Hepatocyte (in vitro differentiated cells): ENCODE data around the gene THSD4. TPM values are rescaled to one million over a fixed set of nuclear protein-coding genes. Genes with fewer than 3 reads are reported as not detected.
"Not testable (repeated sequence)": the region's sequence is repeated elsewhere in the genome, so short reads cannot be mapped to it uniquely, and the experiment has no call there.

Source experiments
- DNase-seq: peaks from one replicate; pipeline ENCODE4 v3.0.0-alpha.2; 2016; ENCODE audit warnings: low spot score
- H2AFZ ChIP-seq: fragments of 200-600 bp; sonication (generic); 2 replicates; pipeline ENCODE4 v1.6.0; 2016; ENCODE audit warnings: antibody characterized with exemption, mild to moderate bottlenecking
- H3K27ac ChIP-seq: fragments of 200-600 bp; sonication (generic); 2 replicates; pipeline ENCODE4 v1.5.1; 2016; ENCODE audit warnings: mild to moderate bottlenecking
- H3K27me3 ChIP-seq: fragments of 200-600 bp; sonication (generic); 2 replicates; pipeline ENCODE4 v1.6.1; 2016
- H3K36me3 ChIP-seq: fragments of 200-600 bp; sonication (generic); replicated peaks from 2 replicates; pipeline ENCODE4 v1.5.1; 2016; ENCODE audit warnings: low read depth; ENCODE audit not compliant: insufficient read depth
- H3K4me1 ChIP-seq: fragments of 200-600 bp; sonication (generic); 2 replicates; pipeline ENCODE4 v1.5.1; 2016; ENCODE audit warnings: mild to moderate bottlenecking, moderate library complexity; ENCODE audit not compliant: insufficient read depth
- H3K4me2 ChIP-seq: fragments of 200-600 bp; sonication (generic); 2 replicates; pipeline ENCODE4 v1.6.0; 2016
- H3K4me3 ChIP-seq: fragments of 200-600 bp; sonication (generic); 2 replicates; pipeline ENCODE4 v1.5.1; 2016; ENCODE audit warnings: mild to moderate bottlenecking
- H3K79me2 ChIP-seq: fragments of 200-600 bp; sonication (generic); 2 replicates; pipeline ENCODE4 v1.6.0; 2017; ENCODE audit warnings: mild to moderate bottlenecking
- H3K9me2 ChIP-seq: fragments of 200-600 bp; sonication (generic); replicated peaks from 2 replicates; pipeline ENCODE4 v1.6.0; 2017; ENCODE audit warnings: mild to moderate bottlenecking; ENCODE audit not compliant: insufficient read depth
- H3K9me3 ChIP-seq: fragments of 200-600 bp; sonication (generic); 2 replicates; pipeline ENCODE4 v1.5.1; 2016; ENCODE audit warnings: low read depth, mild to moderate bottlenecking
- H4K20me1 ChIP-seq: fragments of 200-600 bp; sonication (generic); 2 replicates; pipeline ENCODE4 v1.6.0; 2016; ENCODE audit warnings: mild to moderate bottlenecking; ENCODE audit not compliant: insufficient read depth, poor library complexity, severe bottlenecking
- EZH2 ChIP-seq: fragments of 200-600 bp; sonication (generic); IDR thresholded peaks from 2 replicates; pipeline ENCODE4 v1.6.1; 2016; ENCODE audit warnings: antibody characterized with exemption, mild to moderate bottlenecking, borderline replicate concordance
- EZH2phosphoT487 ChIP-seq: fragments of 200-600 bp; sonication (generic); IDR thresholded peaks from one replicate; pipeline ENCODE4 v1.6.1; 2018; ENCODE audit warnings: antibody characterized with exemption, mild to moderate bottlenecking, low read depth, moderate library complexity; ENCODE audit not compliant: unreplicated experiment, severe bottlenecking
- WGBS: methylation state at CpG from one replicate; pipeline ENCODE4 v1.1.6; 2016; ENCODE audit warnings: low lambda C conversion rate; ENCODE audit errors: missing lambda C conversion rate; 5-methylcytosine and 5-hydroxymethylcytosine counted together
- polyA plus RNA-seq: library from polyadenylated mRNA; unstranded; fragments of >200 nt; fragmentation: Nextera tagmentation; extraction: Ambion mirVana; gene quantifications from 2 replicates; pipeline ENCODE4 v1.2.1, GENCODE V29; 2016
- total RNA-seq: library from RNA; depleted of rRNA; stranded (reverse); fragments of >200 nt; gene quantifications from 2 replicates; pipeline ENCODE4 v1.2.3, GENCODE V29; 2014
- TF ChIP-seq, protein P1 (sequence below): fragments of 200-600 bp; sonication (generic); IDR thresholded peaks from 2 replicates; pipeline ENCODE4 v1.5.1; 2016; ENCODE audit warnings: antibody characterized with exemption, mild to moderate bottlenecking; ENCODE audit not compliant: poor library complexity

The THSD4 gene
- total and polyA plus RNA-seq, 2 experiments from 2014 or later = 4.3 to 7.0 TPM

DNA sequence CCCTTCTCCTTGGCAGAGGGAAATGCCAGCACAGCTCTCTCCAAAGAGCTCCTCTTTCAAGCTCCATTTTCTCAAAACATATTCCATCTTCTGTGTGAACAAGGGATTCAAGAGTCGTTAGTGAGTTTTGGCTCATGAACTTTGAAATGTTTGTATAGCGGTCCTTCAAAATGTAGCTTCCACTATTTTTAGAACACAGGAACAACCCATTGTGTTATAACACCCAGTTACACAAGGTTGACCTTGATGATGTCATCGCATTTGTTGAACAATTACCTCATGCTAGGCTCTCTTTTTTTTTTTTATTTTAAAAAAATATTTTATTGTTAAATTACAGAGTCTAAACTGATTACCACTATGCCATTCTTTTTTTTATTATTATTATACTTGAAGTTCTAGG, 251.7 kb downstream of the THSD4 start:
- H4K20me1 ChIP-seq = no peaks in the 10 kb centered on the region
- no peaks in the 10 kb centered on the region for H3K36me3 ChIP-seq
- H3K4me3 ChIP-seq = no peak overlapping the region
- DNase-seq = no peak
- H3K4me1 ChIP-seq = no peaks in the 10 kb centered on the region
- H3K9me2 ChIP-seq = no peaks in the 10 kb centered on the region
- no peaks in the 10 kb centered on the region for H3K9me3 ChIP-seq
- H3K79me2 ChIP-seq = no peaks in the 10 kb centered on the region
- TF ChIP-seq EZH2phosphoT487 = no peak
- TF ChIP-seq EZH2 = no peak
- TF ChIP-seq, protein P1, sequence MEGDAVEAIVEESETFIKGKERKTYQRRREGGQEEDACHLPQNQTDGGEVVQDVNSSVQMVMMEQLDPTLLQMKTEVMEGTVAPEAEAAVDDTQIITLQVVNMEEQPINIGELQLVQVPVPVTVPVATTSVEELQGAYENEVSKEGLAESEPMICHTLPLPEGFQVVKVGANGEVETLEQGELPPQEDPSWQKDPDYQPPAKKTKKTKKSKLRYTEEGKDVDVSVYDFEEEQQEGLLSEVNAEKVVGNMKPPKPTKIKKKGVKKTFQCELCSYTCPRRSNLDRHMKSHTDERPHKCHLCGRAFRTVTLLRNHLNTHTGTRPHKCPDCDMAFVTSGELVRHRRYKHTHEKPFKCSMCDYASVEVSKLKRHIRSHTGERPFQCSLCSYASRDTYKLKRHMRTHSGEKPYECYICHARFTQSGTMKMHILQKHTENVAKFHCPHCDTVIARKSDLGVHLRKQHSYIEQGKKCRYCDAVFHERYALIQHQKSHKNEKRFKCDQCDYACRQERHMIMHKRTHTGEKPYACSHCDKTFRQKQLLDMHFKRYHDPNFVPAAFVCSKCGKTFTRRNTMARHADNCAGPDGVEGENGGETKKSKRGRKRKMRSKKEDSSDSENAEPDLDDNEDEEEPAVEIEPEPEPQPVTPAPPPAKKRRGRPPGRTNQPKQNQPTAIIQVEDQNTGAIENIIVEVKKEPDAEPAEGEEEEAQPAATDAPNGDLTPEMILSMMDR = no peak
- 81% methylated on average over 3 of the region's 3 CpGs for WGBS
- H2AFZ ChIP-seq = no peak overlapping the region
- no peak overlapping the region for H3K27ac ChIP-seq
- H3K27me3 ChIP-seq = no peaks in the 10 kb centered on the region
- H3K4me2 ChIP-seq = no peak overlapping the region

DNA sequence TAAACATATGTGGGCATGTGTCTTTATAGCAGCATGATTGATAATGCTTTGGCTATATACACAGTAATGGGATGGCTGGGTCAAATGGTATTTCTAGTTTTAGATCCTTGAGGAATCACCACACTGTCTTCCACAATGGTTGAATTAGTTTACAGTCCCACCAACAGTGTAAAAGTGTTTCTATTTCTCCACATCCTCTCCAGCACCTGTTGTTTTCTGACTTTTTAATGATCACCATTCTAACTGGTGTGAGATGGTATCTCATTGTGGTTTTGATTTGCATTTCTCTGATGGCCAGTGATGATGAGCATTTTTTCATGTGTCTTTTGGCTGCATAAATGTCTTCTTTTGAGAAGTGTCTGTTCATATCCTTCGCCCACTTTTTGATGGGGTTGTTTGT, 252.5 kb downstream of the THSD4 start:
- not testable (repeated sequence) for H3K27me3 ChIP-seq, H3K36me3 ChIP-seq, H3K4me1 ChIP-seq, H3K9me3 ChIP-seq, H3K4me2 ChIP-seq, H2AFZ ChIP-seq, H3K79me2 ChIP-seq, DNase-seq, H4K20me1 ChIP-seq, H3K4me3 ChIP-seq, H3K27ac ChIP-seq, H3K9me2 ChIP-seq
- WGBS = no CpG with 5 or more reads among the region's 1 CpG

DNA sequence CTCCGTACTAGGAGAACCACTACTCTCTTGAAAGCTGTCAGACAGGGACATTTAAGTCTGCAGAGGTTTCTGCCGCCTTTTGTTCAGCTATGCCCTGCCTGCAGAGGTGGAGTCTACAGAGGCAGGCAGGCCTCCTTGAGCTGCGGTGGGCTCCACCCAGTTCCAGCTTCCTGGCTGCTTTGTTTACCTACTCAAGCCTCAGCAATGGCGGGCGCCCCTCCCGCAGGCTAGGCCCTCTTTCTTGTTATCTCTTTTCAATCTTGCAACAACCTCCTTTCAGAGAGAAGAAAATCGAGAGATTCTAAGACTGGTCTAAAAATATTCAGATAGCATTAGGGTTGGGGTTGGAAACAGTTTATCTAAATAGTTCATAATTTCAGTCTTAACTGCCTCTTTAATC, 257.5 kb downstream of the THSD4 start:
- H3K4me3 ChIP-seq, H3K9me3 ChIP-seq, H3K36me3 ChIP-seq, H3K79me2 ChIP-seq, H3K9me2 ChIP-seq, H3K27me3 ChIP-seq, H3K27ac ChIP-seq, H3K4me2 ChIP-seq, H2AFZ ChIP-seq, DNase-seq, H4K20me1 ChIP-seq: not testable (repeated sequence)
- H3K4me1 ChIP-seq = peaks cover 12% of the 10 kb centered on the region
- 65% methylated on average over 7 of the region's 7 CpGs for WGBS

DNA sequence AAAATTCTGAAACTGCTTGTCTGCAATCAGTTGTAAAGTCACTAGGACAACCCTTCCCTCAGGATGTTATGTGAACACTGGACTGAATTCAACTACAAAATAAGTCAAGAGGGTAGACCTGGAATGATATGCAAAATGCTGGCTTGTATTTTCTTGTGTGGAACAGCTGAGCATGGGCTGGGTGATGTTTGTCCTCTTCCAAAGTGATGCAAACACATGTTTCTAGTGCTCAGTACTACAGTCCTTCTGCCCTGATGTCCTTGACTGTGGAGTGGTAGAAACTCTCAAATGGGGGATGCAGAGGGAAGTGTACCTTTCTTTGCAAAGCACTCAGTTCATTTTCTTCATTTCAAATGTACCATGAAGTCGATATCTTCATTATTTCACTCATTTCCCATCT, 258.6 kb downstream of the THSD4 start:
- Histone ChIP-seq H3K9me3 (no peaks in the 10 kb centered on the region), H4K20me1 (no peaks in the 10 kb centered on the region), H3K4me1 (peaks cover 12% of the 10 kb centered on the region), H3K4me3 (no peak overlapping the region), H3K9me2 (no peaks in the 10 kb centered on the region), H3K27ac (no peak overlapping the region), H3K79me2 (no peaks in the 10 kb centered on the region), H3K4me2 (no peak overlapping the region), H3K27me3 (no peaks in the 10 kb centered on the region), H3K36me3 (no peaks in the 10 kb centered on the region), H2AFZ (no peak overlapping the region)
- no peak for TF ChIP-seq EZH2phosphoT487
- TF ChIP-seq, protein P1 = no peak
- TF ChIP-seq EZH2 = no peak
- 80% methylated on average over 1 of the region's 1 CpG for WGBS
- no peak for DNase-seq
